NCI-H2196 (cell line): ENCODE results near the gene RNF114.

Experiments
- DNase-seq: peaks from one replicate; lab custom pipeline; 2025; ENCODE audit not compliant: unreplicated experiment; lab: John Stamatoyannopoulos, UW

RNF114 gene

DNA sequence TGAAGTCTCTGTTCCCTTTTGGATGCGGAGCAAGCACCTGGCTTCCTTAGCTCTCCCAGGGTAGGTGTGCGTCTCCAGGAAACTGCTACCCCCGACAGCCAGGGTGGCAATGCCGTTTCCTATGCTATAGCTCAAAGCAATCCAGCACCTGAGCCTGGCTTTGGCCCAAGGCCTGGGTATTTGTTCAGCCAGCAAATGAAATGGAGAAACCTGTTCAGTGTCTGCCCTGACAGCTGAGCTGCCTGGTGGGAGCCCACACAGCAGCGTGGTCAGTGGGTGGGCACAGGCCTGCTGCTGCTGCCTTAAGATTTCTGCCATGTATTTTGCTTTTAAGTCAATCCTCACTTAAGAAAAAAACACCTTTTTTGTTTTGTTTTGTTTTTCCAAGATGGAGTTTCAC lies 34.6 kb upstream of the RNF114 start:
- peak; percentile 49 for DNase-seq

- DNase-seq = no peak
Observed at GRCh38 chr20:49904440-49905214, 31.6 kb upstream of the RNF114 start.

- DNase-seq = no peak
Observed at GRCh38 chr20:49905415-49906091, 30.6 kb upstream of the RNF114 start.

DNA sequence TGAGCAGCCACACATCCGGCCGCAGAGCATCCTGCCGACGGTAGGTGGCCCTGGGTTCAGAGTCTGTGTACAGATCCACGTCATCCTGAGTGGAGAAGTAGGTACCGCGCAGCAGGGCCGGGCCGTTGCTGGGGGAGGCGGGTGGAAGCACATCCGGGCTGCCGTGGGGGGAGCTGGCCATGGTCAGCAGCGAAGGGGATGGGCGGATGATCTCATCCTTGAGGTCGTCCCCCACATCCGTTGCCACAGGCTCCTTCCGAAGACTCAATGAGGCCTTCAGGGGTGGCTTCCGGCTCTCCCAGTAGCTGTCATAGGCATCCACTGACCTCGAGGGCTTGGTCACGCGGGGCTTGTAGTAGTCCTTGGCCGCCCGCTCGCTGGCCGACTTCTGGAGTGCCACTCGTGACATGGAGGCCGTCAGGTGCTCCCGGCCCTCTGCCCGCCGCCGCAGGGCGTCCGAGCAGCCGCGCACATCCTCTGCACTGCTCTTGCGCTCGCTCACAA lies 30.0 kb upstream of the RNF114 start:
- no peak for DNase-seq

DNA sequence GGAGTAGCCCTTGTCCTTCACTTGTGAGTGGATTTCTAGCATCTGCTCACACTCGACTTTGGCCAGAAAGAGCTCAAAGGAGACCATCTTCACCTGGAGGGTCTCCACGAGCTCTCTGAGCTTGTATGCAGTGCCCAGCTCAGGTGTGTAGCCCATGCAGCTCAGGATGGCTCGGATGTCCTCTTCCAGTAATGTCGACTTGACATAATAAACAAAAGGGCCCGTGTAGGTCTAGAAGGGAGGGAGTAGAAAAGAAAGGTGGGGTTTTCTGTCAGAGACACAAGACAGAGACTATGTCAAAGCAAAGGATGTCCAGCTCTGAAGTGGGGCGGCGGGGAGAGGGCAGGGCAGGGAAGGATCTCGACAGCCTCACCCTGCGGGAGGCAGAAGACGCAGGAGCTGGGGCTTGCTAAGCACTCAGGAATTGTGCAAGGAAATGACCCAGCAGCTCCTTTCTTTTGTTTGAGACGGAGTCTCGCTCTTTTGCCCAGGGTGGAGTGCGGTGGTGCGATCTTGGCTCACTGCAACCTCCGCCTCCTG lies 29.5 kb upstream of the RNF114 start:
- no peak for DNase-seq

DNA sequence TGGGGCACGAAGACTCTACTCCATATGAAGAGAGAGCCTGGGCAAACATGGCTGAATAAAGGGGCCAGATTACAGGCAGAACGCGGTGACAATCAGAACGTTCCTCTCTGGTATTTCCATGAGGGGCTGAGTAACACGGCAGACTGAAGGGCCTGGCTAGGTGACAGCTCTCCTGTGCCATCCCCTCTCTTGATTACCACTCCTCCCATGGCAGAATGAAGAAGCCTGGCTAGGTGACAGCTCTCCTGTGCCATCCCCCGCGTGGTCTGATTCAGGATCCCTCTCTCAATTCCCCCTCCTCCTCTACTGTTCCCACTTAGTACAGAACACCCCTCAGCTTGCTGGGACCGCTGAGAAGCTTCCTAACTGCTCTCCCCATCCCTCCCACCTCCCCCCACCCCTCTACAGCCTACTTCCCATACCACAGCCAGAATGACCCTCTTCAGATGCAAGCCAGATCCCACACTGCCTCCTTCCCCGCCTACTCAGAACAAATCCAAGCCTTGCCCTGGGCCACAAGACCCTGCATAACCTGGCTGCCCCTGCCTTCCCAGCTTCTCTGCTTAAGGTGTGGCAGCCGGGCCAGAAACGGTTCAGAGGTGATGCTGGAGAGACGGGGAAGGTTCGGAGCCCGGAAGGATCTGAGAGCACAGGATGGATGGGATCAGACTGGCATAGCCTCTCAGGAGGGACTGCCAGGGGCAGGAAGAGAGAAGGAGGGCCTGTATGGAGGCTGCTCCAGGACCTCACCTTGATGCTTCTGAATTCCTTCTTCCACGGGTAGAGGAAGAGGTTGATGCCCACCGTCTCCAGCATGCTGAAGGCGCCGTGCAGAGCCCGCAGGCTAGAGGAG lies 28.6 kb upstream of the RNF114 start:
- no peak for DNase-seq

DNA sequence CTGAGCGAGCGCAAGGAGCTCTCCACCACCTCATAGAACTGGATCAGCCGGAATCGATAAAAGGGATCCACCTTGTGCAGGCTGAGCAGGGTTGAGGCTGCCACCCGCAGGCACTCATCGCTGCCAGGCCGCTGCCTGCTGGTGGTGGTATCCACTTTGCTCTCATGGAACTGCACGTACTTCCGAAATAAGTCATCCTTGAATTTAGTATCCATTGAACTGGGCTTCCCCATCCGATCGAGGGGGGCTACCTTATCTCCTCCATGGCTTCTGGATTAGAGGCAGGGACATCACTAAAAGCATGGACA lies 28.0 kb upstream of the RNF114 start:
- no peak for DNase-seq

DNA sequence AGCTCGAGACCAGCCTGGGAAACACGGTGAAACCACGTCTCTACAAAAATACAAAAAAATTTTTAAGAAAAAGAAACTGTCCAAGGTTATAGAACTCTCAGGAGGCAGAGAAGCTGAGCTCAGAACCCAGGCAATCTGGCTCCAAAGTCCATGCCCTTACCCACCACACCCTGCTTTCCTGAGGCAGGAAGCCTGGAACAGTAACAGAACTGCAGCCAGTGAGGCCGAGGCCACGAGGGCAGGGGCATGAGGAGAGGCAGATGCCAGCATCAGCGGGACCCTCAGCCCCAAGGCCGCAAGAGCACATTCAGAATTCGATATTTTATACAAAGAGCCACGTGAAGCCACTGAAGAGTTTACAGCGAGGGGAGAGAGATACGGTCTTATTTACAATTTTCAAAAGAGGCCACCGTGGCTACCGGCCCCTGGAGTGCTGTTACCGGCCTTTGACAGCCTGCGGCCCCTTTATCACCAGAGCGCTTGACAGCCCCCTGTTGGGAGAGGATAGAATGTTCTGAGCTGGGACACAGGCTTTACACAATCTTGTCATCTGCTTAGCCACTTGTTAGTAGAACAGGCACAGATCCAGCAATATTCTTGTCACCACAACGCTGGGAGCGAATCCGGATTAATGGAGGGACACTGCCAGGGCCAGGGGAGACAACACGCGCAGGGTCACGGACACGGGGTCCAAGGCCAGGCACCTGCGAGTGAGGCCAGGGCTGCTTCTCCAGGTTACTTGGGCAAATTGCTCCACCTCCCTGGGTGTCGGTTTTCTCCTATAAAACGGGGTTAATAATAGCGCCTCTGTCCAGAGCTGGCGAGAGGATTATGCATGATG lies 26.5 kb upstream of the RNF114 start:
- peak; percentile 76 for DNase-seq

DNA sequence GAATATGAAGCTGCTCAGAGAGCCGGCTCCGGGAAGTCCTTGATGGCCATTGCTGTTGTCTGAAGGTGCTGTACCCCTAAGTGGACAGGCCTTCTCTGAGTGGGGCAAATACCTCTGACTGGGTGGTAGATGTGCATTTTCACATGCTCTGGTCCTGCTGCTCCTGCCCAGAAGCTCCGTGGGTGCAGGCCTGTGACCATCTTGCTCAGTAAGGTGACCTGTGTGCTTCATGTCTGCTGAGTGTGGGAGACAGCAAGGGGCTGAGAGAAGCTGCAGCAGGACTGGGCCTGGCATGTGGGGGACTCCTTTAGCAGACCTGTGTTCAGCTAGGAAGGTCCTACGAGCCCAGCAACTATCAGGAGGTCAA lies 25.9 kb upstream of the RNF114 start:
- DNase-seq = no peak

DNA sequence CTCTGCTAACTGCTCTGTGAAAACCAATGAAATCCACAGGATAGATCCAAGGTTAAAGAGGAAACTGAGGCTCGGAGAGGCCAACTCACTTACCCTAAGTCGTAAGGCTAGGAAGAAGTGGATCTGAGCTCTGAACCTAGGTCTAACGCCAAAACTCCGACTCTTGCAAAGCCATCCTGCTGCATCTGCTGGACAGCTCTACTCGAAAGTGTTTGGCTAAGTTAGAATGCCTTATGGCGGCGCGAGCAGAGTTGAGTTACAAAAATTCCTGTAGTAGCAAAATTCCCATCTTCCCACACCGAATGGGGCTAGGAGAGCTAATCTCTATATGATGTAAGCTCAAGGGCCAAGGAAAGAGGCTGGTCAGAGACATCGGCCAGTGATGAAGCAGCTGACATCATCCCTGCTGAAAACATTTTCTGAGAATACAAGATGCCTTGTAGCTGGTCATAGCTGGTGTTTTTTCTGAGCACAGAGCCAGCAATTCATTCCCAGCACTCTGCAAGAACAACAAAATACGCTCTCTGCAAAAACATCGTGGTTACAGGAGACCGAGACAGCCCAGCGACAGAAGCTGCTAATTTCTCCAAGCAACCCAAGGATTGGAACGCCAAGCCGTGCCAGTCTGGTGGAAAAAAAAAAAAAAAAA lies 22.7 kb upstream of the RNF114 start:
- no peak for DNase-seq

DNA sequence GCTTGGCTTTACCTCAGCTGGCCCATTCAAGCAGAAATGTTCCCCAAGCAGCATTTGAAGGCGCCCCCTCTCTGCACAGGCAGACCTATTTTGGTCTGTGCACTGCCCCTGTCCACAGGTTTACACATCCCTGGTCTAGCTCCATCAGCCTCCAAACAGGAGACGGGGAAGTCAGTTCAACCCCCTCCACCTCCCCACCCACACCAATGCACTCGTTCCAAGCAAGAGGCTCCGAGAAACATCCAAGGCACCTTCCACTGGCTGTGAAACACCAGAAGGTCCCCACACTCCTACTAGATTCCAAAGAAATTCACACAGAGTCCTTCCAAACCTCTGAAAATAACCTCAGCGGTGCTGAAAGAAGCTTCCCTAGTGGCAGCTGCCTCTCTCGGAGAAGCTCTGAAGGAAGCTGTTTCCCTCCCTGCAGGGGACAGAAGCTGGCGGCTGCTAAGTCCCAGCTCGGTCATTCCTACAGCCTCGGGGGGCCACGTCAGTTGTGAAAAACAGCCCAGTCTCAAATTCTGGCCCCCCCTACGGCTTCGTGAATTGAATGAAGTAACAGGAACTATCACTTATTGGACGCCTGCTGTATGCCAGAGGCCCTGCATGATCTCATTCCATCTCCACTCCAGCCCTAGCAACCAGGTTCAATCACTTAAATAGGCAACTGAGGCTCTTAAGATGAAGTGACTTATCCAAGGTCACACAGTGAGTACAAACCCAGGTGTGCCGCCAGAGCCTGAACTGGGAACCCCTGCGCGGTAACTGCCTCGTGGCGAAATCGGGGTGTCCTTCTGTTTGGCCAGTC lies 21.7 kb upstream of the RNF114 start:
- DNase-seq = no peak

DNA sequence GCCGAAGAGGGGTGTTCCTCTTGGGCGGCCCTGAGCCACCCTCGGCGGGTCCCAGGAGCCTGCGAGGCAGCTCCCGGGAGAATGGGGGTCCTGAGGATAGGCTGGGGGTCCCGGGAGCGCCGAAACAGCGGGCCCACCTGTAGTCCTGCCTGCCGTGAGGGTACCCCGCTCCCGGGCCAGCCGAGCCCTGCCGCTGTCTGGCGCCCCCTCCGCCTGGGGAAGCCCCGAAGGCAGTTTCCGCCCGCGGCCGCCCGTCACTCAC lies 21.1 kb upstream of the RNF114 start:
- DNase-seq = no peak

GRCh38 chr20:49915380-49916145 lies 20.6 kb upstream of the RNF114 start, which contains the start of gene SPATA2:
TSS of gene SPATA2 (minus strand) at chr20:49915529. CDS start at chr20:49908490, 7,039 bp downstream.
- peak; percentile 97 for DNase-seq

GRCh38 chr20:49916146-49917002 lies 19.8 kb upstream of the RNF114 start:
- peak; percentile 49 for DNase-seq

GRCh38 chr20:49918446-49918845 lies 17.8 kb upstream of the RNF114 start:
- no peak for DNase-seq

DNA sequence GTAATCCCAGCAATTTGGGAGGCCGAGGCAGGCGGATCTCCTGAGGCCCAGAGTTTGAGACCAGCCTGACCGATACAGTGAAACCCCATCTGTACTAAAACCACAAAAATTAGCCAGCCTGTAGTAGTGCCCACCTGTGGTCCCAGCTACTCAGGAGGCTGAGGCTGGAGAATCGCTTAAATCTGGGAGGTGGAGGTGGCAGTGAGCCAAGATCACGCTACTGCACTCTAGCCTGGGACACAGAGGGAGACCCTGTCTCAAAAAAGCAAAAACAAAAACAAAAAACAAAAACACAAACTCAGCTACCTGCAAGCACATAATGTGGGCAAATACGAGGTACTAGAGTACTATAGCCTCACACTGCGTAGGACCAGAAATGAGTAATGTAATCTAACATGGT lies 17.2 kb upstream of the RNF114 start:
- DNase-seq = no peak

- DNase-seq = no peak
Observed at GRCh38 chr20:49919461-49919860, 16.7 kb upstream of the RNF114 start.

DNA sequence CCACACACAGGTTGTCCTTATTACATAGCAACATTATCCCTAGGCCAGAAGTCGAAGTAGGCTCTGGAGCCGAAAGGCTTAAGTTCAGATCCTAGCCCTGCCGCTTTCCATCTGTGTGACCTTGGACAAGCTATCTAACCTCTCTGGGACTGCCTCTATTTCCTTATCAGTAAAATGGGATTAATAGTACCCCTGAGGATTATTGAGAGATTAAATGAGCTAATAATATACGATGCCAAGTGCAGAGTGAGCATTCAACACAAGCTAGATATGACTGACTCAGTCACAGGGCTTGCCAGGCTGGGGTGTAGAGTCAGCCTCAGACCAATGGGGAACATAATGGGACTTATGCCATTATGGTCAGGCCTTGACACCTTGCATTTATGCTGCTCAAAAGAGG lies 11.9 kb upstream of the RNF114 start:
- no peak for DNase-seq
